HG03280 (cell line): ENCODE data around the gene CFAP298.
A peak's percentile ranks its signal among the peaks of the same experiment; 100 is the strongest.
"Not testable (repeated sequence)": the region's sequence is repeated elsewhere in the genome, so short reads cannot be mapped to it uniquely, and the experiment has no call there.

Experiments used
- ATAC-seq: cut with Tn5 transposase; IDR thresholded peaks from one replicate; pipeline ENCODE4 v1.9.1; 2021; ENCODE audit warnings: mild to moderate bottlenecking, moderate library complexity; ENCODE audit not compliant: unreplicated experiment

The CFAP298 gene, protein sequence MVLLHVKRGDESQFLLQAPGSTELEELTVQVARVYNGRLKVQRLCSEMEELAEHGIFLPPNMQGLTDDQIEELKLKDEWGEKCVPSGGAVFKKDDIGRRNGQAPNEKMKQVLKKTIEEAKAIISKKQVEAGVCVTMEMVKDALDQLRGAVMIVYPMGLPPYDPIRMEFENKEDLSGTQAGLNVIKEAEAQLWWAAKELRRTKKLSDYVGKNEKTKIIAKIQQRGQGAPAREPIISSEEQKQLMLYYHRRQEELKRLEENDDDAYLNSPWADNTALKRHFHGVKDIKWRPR

DNA sequence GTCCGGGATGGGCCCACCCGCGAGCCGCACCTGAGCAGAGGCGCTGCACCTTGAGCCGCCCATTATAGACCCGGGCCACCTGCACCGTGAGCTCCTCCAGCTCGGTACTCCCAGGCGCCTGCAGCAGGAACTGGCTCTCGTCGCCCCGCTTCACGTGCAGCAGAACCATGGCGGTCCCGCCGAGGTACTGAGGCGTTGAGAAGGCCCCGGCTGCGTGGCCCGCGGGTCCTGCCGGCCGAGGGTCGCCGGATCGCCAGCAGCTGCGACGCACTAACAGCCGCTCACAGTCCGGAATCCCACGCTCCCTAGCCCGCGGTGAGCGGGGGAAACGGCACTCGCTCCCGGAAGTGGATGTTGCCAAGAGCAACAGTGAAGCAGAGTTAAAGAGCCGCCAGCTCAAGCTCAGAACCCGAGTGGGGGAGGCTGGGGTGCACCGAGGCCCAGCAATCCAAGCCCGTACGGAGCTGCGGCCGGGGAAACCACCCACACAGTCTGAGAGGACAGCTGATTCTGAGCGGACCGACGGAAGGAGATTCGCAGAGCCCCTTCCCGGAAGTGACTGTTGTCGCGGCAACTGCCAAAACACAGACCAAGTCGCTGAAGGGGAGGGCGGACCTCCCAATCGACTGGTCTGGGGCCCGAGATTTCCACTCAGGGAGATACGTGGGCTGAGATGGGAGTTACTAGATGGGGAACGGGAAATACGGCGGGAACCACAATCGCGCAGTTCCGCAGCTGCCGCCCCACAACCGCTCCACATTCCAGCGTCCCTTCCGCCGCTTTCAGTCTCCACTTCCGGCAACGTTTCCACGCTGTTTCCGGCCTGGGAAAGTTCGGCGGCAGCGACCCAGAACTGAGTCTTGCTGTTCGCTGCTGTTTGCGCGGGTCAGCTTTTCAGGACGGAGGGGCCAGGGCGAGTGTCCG is at the start of gene CFAP298:
TSS of gene CFAP298 (minus strand) at position 303 of the 924 bp plus-strand sequence. CDS start at position 169, 134 bp downstream.
- peak; percentile 95 for ATAC-seq

DNA sequence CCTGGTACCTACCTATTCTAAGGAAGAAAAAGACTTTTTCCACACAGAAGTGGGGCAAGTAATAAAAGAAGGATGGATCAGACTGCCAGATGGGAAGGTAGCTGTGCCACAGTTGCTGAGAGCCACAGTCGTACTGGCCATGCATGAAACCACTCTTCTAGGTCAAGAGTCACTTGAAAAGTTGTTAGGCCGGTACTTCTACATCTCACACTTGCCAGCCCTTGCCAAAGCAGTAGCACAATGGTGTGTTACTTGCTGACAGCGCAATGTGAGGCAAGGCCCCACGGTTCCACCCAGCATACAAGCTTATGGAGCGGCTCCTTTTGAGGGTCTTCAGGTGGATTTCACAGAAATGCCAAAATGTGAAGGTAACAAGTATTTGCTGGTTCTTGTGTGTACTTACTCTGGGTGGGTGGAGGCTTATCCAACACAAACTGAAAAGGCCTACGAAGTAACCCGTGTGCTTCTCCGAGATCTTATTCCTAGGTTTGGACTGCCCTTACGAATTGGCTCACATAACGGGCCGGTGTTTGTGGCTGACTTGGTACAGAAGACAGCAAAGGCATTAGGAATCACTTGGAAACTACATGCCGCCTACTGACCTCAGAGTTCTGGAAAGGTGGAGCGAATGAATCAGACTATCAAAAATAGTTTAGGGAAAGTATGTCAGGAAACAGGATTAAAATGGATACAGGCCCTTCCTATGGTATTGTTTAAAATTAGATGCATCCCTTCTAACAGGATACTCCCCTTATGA is 49.0 kb upstream of the CFAP298 start:
- ATAC-seq, result not testable (repeated sequence)

DNA sequence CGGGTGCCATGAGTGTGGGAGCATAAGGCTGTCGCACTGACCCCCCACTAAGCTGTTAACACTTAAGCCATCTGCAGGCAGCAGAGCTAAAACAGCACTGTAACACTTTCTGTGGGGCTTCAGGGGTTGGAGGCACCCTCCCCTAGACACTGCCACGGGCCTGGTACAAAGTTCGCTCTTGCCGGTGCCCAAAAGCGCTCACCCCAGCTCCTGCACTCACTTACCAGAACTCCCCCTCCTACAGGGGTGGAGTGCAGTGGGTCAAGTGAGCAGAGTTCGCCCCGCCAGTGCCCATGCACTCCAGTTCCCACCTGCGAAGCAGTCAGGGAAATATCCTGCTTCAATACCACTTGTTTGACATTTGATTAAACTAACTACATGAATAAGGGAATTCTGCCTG is 46.3 kb upstream of the CFAP298 start:
- no peak for ATAC-seq

DNA sequence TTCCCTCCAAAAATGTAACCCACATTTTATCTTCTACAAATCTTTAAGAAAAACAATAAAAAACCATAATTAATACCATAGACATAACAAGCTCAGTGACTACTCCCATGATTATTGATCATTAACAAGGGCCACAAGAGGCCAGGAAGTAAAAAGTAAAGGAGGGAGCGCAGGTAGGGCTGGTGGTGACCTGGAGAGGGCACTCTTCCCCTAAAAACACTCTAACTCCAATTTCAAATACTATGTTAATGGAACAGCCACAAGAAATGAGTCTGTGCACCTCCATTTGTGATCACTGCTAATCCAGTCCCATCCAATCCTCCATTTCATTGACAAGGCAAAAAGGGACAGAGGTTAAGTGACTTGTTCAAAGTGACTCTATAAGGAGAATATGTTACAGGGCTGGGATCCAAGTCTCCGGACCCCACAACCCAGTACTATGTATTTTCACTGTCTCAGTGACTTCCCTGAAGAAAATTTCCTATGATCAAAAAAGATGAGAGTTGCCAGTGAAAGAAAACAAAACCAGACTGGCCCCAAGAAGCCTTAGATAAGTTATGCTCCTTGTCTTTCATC is 41.2 kb upstream of the CFAP298 start:
- no peak for ATAC-seq

DNA sequence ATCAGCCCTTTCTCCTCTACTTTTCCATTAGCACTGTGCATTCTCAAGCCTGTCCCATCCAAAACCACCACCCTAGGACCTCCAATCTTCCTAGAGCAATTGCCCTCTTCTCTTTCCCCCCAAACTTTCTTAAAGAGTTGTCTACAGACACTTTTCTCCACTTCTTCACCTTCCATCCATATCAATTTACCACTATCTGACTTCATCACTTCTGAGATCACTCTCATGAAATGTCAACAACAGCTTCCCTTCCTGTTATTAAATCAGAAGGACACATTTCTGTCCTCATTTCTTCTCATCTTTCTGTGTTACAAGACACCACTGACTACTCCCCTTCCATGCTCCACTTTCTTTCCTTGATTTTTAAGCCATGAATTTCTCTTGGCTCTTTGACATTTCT is 36.0 kb upstream of the CFAP298 start:
- no peak for ATAC-seq

DNA sequence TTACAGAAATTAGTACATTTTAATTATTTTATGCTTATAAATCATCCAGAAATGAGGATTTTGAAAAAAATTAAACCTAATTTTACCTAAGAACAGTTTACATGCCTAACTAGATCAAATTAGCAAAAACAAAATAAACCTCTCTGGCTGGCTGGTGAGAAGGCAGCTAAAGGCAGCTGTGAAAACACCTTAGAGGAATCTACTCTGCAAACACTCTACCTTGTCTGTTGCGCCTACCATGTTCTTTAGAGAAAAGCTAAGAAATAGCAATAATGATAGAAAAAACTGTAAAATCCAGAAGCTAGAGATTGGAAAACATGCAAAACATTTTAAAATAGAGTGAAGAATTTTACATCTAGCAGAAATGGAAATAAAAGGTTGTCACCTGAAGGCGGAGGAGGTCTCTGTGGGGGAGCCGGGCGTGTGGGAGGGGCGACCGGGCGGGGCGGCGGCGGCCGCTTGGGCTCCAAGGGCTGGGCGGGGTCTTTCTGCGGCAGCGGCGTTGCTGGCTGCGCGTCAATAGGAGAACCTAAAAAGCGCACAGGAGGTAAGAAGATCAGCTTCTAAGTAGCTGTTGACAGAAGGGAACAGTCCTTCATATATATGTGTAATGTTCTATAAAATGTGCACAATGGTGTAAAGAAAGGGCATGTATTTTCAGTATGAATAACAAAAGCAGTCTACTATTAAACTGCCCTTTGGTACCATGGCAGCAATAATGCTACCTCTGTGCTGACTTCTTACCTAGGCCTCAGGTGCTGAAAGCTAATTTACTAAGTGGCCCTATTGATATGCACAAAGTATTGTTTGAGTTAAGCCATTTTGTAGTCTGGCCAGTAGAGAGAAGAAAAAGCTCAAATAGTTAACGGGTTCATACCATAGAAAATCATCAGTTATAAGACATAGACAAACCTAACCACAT is 33.3 kb upstream of the CFAP298 start:
- ATAC-seq, result no peak

DNA sequence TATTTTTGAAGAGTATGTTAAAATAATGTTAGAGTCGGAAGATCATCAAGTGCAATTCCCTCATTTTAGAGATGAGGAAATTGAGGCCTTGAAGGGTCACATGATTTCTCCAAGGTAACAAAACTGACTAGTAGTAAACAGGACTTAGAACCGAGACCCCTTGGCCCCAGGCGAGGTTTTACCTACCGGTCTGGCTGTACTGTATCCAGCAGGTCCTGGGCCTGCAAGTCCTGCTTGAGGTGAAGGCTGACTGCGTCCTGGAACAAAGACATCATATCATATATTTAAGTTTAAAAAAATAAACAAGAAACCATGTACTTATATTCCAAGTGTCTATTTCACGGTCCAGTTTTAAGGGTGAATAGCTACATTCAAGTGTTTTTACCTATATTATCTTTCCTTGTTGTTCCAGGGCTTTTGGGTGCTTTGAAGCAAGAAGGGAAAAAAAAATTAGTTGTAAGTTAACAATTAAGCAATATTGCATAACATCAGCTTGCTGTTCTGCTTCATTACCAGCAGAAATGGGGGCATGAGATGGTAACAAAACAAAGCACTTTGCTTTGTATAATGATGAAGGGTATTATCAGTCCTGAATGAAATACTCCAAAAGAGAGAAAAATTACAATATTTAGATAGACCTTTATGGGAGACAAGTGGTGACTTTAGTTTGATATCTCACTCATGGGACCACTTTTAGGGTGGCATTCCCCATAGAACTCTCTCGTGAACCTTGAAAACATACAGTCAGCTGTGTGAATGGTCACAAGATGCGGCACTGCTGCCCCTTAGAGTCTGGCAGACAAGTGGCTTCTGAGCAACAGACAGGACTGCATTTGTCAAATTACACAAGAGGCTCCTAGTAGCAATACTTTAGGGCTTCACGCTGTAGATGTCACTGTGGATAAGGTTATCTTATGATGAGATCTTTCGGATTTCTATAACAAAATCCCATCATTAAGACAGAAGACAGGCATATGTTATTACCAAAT is 29.8 kb upstream of the CFAP298 start:
- no peak for ATAC-seq

DNA sequence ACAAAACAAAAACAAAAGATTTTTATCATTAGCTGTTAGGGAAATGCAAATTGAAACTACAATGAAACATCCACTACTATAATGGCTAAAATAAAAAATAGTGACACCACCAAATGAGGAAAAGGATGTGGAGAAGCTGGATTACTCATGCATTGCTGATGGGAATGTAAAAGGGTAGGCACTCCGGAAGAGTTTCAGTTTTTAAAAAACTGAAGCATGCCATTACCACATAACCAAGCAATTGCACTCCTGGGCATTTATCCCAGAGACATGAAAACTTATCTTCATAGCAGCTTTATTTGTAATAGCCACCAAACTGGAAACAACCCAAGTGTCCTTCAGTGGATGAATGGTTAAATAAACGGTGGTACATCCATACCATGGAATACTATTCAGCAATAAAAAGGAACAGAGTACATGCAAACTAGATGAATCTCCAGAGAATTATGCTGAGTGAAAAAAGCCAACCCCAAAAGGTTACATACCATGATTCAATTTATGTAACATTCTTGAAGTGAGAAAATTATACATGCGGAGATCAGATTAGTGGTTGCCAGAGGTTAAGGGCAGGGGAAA is 14.5 kb upstream of the CFAP298 start:
- no peak for ATAC-seq

DNA sequence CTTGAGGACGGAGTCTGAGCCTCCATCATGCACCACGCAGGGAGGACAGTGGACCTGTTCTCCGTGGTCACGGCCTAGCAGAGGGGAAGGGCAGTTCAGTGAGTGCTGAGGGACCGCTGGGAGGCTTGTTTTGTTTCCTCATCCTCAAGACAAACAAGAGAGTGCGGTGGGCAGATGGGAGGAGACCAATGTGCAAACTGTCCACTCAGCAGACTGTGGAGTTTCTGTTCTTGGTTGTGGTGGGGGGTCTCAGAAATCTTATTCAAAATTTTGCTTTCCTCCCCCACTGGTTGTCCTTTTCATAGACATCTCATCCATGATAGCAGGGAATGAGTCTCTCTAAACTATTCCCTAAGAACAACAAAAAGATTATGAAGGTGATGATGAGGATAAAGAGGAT is 6.0 kb upstream of the CFAP298 start:
- not testable (repeated sequence) for ATAC-seq

DNA sequence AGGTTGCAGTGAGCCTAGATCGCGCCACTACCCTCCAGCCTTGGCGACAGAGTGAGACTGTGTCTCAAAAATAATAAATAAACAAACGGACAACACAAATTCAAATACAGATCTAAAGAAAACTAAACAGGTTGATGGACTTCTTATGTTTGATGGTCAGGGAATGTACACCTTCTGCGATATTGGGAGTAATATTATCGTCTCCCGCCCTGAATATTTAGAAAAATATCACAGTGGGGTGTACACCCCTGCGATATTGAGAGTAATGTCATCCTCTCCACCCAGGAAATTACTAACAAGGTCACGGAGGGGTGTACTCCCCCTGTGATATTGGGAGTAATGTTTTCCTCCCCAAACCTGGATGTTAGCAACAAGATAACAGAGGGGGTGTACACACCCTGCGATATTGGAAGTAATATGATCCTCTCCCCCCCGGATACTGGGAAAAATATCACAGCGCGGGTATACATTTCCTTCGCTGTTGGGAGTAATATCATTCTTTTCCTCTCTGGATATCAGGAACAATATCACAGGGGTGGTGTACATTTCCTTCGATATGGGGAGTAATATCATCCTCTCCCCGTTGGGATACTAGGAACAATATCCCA is 1.4 kb upstream of the CFAP298 start:
- no peak for ATAC-seq

DNA sequence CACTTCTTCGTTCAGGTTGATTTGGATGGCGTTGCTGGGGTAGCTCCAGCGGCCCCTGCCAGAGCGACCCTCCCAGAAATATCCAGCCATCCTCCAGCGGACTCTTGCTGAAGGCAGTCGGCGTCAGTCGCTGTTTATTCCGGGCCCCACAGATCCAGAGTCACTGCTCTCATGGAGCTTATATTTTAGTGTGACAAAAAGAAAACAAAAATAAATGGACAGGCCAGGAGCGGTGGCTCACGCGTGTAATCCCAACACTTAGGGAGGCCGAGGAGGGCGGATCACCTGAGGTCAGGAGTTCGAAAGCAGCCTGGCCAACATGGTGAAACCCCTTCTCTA is 791 bp upstream of the CFAP298 start:
- ATAC-seq, result no peak

DNA sequence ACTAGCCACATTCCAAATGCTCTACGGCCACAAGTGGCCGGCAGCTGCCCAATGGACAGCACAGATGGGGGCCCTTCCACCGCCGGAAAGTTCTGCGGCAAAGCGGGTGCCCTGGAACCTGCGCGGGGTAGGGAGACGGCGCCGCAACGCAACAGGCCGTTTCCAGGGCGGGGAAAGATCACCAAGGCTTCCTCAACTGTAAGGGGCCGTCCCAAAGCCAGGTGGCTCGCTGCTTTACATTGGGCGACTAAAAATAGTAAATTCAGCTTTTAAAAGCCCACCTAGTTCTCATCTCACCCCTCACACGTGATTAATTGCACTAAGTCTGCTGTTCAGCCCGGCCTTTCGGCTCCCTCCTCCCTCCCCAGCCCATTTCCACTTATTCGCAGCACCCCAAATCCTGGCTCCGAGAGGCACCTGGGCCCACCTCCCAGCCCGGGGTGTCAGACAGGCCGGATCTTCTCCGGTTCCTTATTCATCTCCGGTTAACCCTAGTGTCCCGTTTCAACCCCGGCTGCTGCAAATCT is 643 bp downstream of the CFAP298 start:
- no peak for ATAC-seq

DNA sequence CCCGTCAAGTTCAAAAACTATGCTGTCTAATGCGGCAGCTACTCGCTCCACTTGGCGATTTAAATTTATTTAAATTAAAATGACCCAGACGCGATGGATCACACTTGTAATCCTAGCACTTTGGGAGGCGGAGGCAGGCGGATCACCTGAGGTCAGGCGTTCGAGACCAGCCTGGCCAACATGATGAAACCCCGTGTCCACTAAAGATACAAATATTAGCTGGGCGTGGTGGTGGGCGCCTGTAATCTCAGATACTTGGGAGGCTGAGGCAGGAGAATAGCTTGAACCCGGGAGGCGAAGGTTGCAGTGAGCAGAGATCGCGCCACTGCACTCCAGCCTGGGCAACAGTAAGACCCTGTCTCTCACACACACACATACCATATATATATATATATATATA is 1.2 kb downstream of the CFAP298 start:
- ATAC-seq, result not testable (repeated sequence)

DNA sequence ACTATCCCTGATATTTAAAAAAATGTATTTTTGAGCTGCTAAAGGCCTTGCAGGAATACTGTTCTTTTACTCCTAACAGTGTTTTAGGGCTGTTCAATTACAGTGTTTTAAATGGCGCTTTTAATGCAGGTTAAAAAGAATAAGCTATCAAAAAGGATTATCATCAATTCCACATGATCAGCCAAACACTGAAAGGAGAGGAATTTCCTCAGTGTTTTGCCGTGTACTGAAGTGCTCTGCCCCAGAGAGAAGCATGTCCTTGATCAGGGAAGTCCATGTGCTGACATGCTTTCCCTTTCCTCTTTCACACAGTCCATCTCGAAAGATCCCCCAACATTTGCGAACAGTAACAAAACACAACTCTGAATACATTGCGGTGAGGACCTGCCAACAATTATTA is 3.3 kb downstream of the CFAP298 start:
- ATAC-seq, result no peak

DNA sequence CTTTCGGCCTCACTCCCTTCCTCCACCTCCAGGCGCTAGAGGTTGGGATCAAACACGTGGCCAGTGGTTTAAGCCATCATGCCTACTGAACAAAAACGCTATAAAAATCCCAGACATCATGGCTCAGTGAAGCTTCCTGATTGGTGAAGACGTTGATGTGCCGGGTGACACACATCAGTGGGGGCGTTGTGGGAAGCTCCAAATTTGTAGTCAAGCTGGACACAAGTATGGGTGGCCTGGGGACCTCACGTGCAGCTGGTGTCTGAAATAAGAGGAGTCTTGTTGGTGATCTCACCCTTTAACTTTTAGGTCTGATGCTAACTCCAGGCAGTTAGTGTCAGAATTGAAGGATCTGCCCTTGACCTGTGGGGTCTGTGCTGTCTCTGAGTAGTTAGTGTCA is 6.7 kb downstream of the CFAP298 start:
- no peak for ATAC-seq

DNA sequence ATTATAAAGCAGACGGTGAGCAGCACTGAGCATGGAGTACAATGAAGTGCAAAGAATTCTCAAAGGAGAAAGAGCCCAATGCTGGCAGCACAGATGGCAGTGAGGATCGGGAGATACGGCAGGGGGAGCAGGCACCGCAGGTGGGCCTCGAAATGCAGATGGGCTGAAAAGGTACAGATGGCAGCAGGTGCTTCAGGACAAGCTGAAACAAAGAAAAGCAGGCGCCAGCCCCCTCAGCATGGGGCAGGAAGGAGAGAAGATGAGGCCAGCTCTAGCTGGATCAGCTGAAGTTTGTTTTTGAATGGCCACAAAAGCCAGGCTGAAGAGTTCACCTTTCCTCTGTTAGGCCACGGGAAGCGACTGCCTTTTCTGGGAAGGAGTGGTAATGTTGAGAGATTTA is 7.7 kb downstream of the CFAP298 start:
- ATAC-seq, result no peak

DNA sequence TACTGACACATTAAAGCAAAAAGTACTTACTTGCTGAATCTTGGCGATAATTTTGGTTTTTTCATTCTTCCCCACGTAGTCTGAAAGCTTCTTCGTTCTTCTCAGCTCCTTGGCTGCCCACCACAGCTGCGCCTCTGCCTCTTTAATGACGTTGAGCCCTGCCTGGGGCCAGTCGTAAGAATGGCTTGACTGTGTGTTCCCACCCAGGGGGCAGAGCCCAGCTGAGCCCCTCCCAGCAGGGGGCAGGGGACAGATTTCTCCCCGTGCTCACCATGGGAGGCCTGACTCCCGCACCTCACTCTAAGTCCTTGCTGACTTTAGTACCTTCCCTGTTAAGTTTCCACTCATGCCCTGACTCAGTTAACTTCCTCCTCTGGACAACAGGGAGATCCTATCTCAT is 9.0 kb downstream of the CFAP298 start:
- no peak for ATAC-seq

DNA sequence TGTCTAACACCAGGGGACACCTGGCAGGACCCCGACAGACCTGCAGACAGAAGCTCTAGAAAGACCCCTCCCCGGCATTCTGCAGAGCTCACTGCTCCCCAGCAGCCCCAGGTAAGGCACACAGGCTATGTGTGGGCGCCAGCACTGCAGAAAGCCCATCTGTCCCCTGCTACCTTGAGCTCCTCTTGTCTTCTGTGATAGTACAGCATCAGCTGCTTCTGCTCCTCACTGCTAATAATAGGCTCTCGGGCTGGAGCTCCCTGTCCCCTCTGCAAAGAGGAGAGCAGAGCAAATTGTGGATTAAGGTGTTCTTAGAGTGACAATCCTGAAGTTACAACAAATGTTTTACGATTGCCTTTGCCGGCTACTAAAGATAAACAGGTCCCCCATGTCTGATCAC is 10.1 kb downstream of the CFAP298 start:
- no peak for ATAC-seq
